ENCODE measurements around the gene MAD1L1. TPM values are rescaled to one million over a fixed set of nuclear protein-coding genes. Genes with fewer than 3 reads are reported as not detected.

The MAD1L1 gene
- total and polyA plus RNA-seq, 8 donors, result 21.4 to 58.8 (median 22.5) TPM

DNA sequence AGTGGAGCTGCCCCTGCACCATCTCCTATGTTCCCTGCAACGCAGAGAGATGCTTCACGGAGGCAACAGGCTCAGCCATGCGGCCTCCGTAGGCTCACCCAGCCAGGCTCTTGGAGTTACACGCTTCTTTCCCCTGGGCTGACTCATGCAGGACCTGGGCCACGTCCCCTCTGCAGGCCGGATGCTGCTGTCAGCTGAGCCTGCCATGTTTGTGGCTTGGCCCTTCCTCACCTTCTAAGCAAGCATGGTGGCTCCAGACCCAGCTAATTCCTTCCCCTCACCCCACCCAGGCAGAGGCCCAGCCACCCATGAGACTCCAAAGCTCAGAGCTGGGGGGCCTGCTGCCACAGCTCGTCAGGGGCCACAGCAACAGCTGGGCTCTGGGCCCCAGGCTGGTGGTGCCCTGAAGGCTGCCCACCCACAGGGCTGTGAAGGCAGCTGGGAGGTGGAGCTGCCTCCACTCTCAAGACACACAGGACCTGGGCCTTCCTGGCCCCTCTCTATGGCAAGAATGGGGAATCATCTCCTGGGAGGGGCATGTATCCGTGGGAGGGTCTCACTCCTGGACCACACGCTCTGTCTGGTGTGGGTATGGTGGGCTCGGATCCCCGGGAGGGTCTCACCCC is 343.1 kb downstream of the MAD1L1 start:
- H3K27ac ChIP-seq, result no peak overlapping the region
- TF ChIP-seq CTCF (IDR thresholded peaks at IDR 0.05), result no peak
- H3K4me1 ChIP-seq, result no peaks in the 10 kb centered on the region
- no peak overlapping the region for H3K4me3 ChIP-seq
- H3K27me3 ChIP-seq, result no peaks in the 10 kb centered on the region
- ATAC-seq, result peak; percentile 30
- H3K36me3 ChIP-seq, result peaks cover 0 to 50% of the 10 kb centered on the region in 2 donors
- peaks cover 0 to 2% of the 10 kb centered on the region in 2 donors for H3K9me3 ChIP-seq
- DNase-seq, result peak in 1 of 4 donors; percentile 45
- intact Hi-C loops (cut with DNase I), result no loop called here

DNA sequence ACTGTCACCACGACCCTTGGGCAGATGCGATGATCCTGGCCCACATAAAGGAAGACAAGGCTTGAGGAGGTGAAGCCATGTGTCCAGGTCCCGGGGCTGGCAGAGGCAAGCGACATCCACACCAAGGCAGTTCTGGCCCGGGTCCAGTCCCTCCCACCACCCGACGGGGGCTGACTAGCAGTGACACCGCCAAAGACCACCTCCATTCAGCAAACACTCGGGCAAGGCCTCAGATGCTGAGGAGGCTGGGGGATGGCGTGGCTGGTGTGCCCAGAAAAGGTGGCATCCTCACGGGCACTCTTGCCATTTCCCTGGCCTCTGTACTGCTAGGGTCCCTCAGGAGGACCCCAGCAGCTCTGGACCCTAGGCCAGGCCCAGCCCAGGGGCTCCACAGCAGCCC is 343.7 kb downstream of the MAD1L1 start:
- peaks cover 0 to 2% of the 10 kb centered on the region in 2 donors for H3K9me3 ChIP-seq
- peaks cover 0 to 46% of the 10 kb centered on the region in 2 donors for H3K36me3 ChIP-seq
- no peak overlapping the region for H3K4me3 ChIP-seq
- DNase-seq (peak in 1 of 4 donors; percentile 47), ATAC-seq (no peak)
- intact Hi-C loops (cut with DNase I), result no loop called here
- no peaks in the 10 kb centered on the region for H3K4me1 ChIP-seq
- TF ChIP-seq CTCF (IDR thresholded peaks at IDR 0.05), result no peak
- no peaks in the 10 kb centered on the region for H3K27me3 ChIP-seq
- H3K27ac ChIP-seq, result no peak overlapping the region

- Histone ChIP-seq H3K36me3 (peaks cover 0 to 46% of the 10 kb centered on the region in 2 donors), H3K27ac (no peak overlapping the region), H3K27me3 (no peaks in the 10 kb centered on the region), H3K9me3 (peaks cover 0 to 2% of the 10 kb centered on the region in 2 donors), H3K4me1 (no peaks in the 10 kb centered on the region), H3K4me3 (no peak overlapping the region)
- no peak for TF ChIP-seq CTCF (IDR thresholded peaks at IDR 0.05)
- intact Hi-C loops (cut with DNase I), result no loop called here
- DNase-seq (peak in 1 of 4 donors; percentile 44), ATAC-seq (no peak)
Observed at GRCh38 chr7:1888425-1888824, 344.3 kb downstream of the MAD1L1 start.

- intact Hi-C loops (cut with DNase I), result no loop called here
- H3K27me3 ChIP-seq, result no peaks in the 10 kb centered on the region
- H3K27ac ChIP-seq, result no peak overlapping the region
- ATAC-seq (no peak), DNase-seq (peak in 1 of 4 donors; percentile 65)
- no peaks in the 10 kb centered on the region for H3K4me1 ChIP-seq
- H3K4me3 ChIP-seq, result no peak overlapping the region
- peaks cover 0 to 2% of the 10 kb centered on the region in 2 donors for H3K9me3 ChIP-seq
- no peak for TF ChIP-seq CTCF (IDR thresholded peaks at IDR 0.05)
- H3K36me3 ChIP-seq, result peaks cover 0 to 39% of the 10 kb centered on the region in 2 donors
Observed at GRCh38 chr7:1887251-1887650, 345.5 kb downstream of the MAD1L1 start.

DNA sequence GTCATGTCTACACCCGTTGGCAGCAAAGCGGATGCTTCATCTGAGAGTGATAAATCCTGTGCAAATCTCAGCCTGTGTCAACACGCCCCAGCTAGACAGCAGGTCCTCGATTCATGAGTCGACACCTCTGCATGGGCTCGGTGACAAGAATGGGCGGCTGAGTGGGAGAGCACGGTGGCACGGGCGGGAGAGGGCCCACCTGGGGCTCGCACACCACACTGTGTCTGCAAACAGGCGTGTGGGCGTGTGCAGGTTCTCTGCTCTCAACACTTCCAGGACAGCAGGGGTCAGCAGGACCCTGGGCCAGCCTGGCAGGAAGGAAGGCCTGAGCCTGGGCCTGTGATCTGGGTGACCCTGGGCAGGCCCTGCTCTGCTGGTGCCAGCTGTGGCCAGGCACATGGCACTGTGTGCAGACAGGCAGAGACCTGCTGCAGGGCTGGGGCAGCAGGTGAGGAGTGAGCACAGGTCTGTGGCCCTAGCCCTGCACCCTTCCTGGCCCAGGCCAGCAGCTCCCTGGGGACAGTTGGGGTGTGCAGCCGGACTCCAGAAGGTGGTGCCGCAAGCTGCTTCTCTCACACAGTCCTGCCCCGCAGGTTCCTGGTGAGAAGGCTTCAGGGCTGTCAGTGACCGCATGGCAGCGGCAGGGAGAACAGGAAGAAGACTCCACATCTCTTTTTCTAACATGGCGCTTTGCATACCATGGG is 346.2 kb downstream of the MAD1L1 start:
- no peaks in the 10 kb centered on the region for H3K4me1 ChIP-seq
- H3K9me3 ChIP-seq, result peaks cover 0 to 2% of the 10 kb centered on the region in 2 donors
- ATAC-seq (no peak), DNase-seq (peak in 1 of 4 donors; percentile 58)
- no peak overlapping the region for H3K4me3 ChIP-seq
- peaks cover 0 to 35% of the 10 kb centered on the region in 2 donors for H3K36me3 ChIP-seq
- TF ChIP-seq CTCF (IDR thresholded peaks at IDR 0.05), result no peak
- no peaks in the 10 kb centered on the region for H3K27me3 ChIP-seq
- H3K27ac ChIP-seq, result no peak overlapping the region
- intact Hi-C loops (cut with DNase I), result no loop called here

All from left lung (tissue), 10 donors.